ENCODE measurements around the gene CHI3L1.

GRCh38 chr1:203184467-203184866 lies 2.0 kb downstream of the CHI3L1 start:
- no peak for TF ChIP-seq CTCF (IDR thresholded peaks at IDR 0.05)
- no peak for TF ChIP-seq POLR2A (IDR thresholded peaks at IDR 0.05)
